ENCODE measurements around the gene KREMEN1. TPM values are rescaled to one million over a fixed set of nuclear protein-coding genes. Genes with fewer than 3 reads are reported as not detected.

The KREMEN1 gene
- total and polyA plus RNA-seq, 10 of the 15 experiments (the other 5 are each of a cell fraction or from before 2014, with no cell fraction given) = 0.10 to 2.5 (median 0.20) TPM; not detected in 1

- TF ChIP-seq ZBTB11 (CRISPR knock-in tag; IDR thresholded peaks at IDR 0.05) (no peak), DPF2 (IDR thresholded peaks at IDR 0.05) (no peak), HDGF (IDR thresholded peaks at IDR 0.05) (no peak), SIX5 (IDR thresholded peaks at IDR 0.05; ENCODE audit: low read depth, low read length, severe bottlenecking) (no peak), NRF1 (conservative IDR thresholded peaks at IDR 0.05; ENCODE audit: low read depth, low read length) (no peak), EP300 (IDR thresholded peaks at IDR 0.05; ENCODE audit: borderline replicate concordance in 1 of 2, control insufficient read depth in 1 of 2, low read depth in 2 of 2, low read length in 2 of 2) (no peak)
Observed at GRCh38 chr22:29187831-29188230, 115.0 kb downstream of the KREMEN1 start (continued).

- no peak overlapping the region for H3K9ac ChIP-seq (ENCODE audit: control insufficient read depth, insufficient read depth, low read length)
- ChIA-PET POLR2A (interaction anchor here (0.5 to 1.0 kb wide), 3 partner anchors 9 to 416 kb away, joined by 3 to 9 read pairs (median 3); no protein-coding TSS in a partner anchor), RAD21 (ENCODE audit: unreplicated experiment) (interaction anchor here (0.5 to 1.2 kb wide), 3 partner anchors 9 to 333 kb away, joined by 3 to 4 read pairs (median 3); no protein-coding TSS in a partner anchor), CTCF (interaction anchor here (0.6 to 1.5 kb wide), 5 partner anchors 10 to 125 kb away, joined by 3 to 5 read pairs (median 4); no protein-coding TSS in a partner anchor), SMC1A (ENCODE audit: uncharacterized antibody, unreplicated experiment) (interaction anchor here (1.2 kb wide), 1 partner anchor 14 kb away, joined by 3 read pairs; no protein-coding TSS in a partner anchor)
- WGBS (ENCODE audit: insufficient coverage, insufficient replicate concordance, low lambda C conversion rate, missing lambda C conversion rate) = 67% methylated on average over 8 of the region's 8 CpGs
- H3K9me3 ChIP-seq (replicated peaks; ENCODE audit: control insufficient read depth, insufficient read depth, low read length) = peaks cover under 1% of the 10 kb centered on the region; the same call in 1 of the 3 replicates
- H2AFZ ChIP-seq (ENCODE audit: control insufficient read depth, low read depth, low read length) = no peak overlapping the region
- H3K27me3 ChIP-seq (replicated peaks in 1 of 2; ENCODE audit: control insufficient read depth in 2 of 2, insufficient read depth in 2 of 2, low read length in 1 of 2) = no peaks in the 10 kb centered on the region
- DNase-seq (ENCODE audit: low read depth, low spot score) = no peak
- ATAC-seq = no peak
- H3K4me1 ChIP-seq (ENCODE audit: control insufficient read depth, insufficient read depth, low read length) = no peaks in the 10 kb centered on the region
- FAIRE-seq = no peak
- H3K36me3 ChIP-seq (ENCODE audit: control insufficient read depth in 2 of 2, insufficient read depth in 2 of 2, low read length in 1 of 2) = no peaks in the 10 kb centered on the region
- H3K4me3 ChIP-seq = no peak overlapping the region
- intact Hi-C loops (cut with micrococcal nuclease; ENCODE audit: unreplicated experiment) (no loop called here), in situ Hi-C loops (cut with MboI) (no loop called here)
- H4K20me1 ChIP-seq (ENCODE audit: control insufficient read depth, insufficient read depth) = no peaks in the 10 kb centered on the region
- no TSS peak for BruUV-seq (replicated peaks)
- no peak overlapping the region for H3K4me2 ChIP-seq (ENCODE audit: control insufficient read depth, insufficient read depth)
- no peak overlapping the region for H3K27ac ChIP-seq (ENCODE audit: control insufficient read depth, insufficient read depth)
- H3K79me2 ChIP-seq (ENCODE audit: control insufficient read depth, insufficient read depth, low read length) = no peaks in the 10 kb centered on the region
- no peak for TF ChIP-seq CEBPZ (IDR thresholded peaks at IDR 0.05; ENCODE audit: low read depth, low read length)
- no peak for TF ChIP-seq NRF1 (conservative IDR thresholded peaks at IDR 0.05; ENCODE audit: low read depth, low read length)
- no peak for TF ChIP-seq YY1 (IDR thresholded peaks at IDR 0.05; ENCODE audit: low read depth, low read length)
- TF ChIP-seq NFYB (IDR thresholded peaks at IDR 0.05; ENCODE audit: insufficient read depth, low read depth, low read length) = no peak
- TF ChIP-seq EZH2 (IDR thresholded peaks at IDR 0.05; ENCODE audit: borderline replicate concordance, control insufficient read depth, low read depth, low read length) = no peak
- no peak for TF ChIP-seq HCFC1 (IDR thresholded peaks at IDR 0.05; ENCODE audit: low read length)
- no peak for TF ChIP-seq SREBF2 (IDR thresholded peaks at IDR 0.05; ENCODE audit: low read length)
- no peak for TF ChIP-seq SIN3A (IDR thresholded peaks at IDR 0.05; ENCODE audit: low read depth, low read length)
- no peak for TF ChIP-seq JUNB (IDR thresholded peaks at IDR 0.05)
- no peak for TF ChIP-seq SUPT20H (IDR thresholded peaks at IDR 0.05; ENCODE audit: borderline replicate concordance, control insufficient read depth, low read depth, low read length)
Observed at GRCh38 chr22:29190051-29190450, 117.2 kb downstream of the KREMEN1 start.
